T-helper 2 cell (primary cell): ENCODE data around the gene C22orf23.

Source experiments
- DNase-seq, 5 experiments: peaks; one replicate each; pipeline versions ENCODE4 v3.0.0 to v3.0.0-alpha.2; 2012 to 2022

The C22orf23 gene

GRCh38 chr22:37924386-37925065, 28.9 kb downstream of the C22orf23 start:
- no peak for DNase-seq

- DNase-seq = no peak
Observed at GRCh38 chr22:37923927-37924326, 29.5 kb downstream of the C22orf23 start.

GRCh38 chr22:37922191-37922590, 31.2 kb downstream of the C22orf23 start:
- no peak for DNase-seq

DNA sequence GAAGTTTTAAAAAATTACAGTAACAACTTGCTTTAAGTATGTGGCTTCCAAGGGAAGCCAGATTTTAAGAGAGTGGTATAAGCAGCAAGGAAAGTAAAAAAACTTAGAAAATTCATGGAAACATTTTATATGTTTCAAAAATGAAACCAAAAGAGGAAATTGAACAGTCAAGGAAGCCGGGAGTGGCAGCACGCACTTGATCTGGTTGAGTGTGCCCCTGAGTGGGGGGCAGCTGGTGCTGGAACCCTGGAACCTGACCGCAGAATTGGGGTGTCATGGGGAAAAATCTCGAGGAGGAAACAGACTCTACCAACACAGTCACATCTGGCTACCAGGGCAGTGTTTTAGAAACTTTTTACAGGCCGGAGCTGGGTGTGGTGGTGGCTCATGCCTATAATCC, 33.3 kb downstream of the C22orf23 start:
- DNase-seq = no peak

- DNase-seq = no peak
Observed at GRCh38 chr22:37918580-37919270, 34.7 kb downstream of the C22orf23 start.

DNA sequence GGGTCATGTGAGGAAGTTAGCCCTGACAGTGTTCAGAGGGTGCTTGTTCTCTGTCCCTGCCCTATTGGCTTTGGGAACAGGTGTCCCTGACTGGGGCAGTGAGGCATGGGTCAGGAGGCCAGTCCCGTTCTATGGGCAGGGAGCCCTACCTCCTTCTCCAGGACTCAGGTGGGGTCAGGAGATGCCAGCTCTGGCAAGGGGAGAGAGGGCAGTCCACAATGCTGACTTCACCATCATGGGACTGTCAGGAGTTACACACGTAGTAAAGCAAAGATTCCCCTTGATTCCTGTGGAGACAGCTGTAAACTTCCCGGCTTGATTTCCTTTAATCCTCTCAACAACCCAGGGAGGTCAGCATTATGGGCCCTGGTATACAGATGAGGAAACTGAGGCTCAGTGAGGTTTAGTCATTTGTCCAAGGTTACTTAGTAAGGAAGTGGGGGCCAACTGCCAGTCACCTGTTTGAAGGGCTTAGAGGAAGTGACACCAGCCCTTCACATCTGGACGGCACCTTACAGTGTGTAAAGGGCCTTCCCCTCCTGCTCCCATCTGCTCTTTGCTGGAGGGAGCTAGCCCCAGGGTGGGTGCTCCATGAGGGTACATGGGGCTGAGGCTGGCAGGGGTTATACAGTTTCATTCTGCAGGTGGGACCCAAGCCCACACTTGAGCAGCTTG, 35.4 kb downstream of the C22orf23 start:
- no peak for DNase-seq

GRCh38 chr22:37916311-37916710, 37.1 kb downstream of the C22orf23 start:
- DNase-seq = no peak

GRCh38 chr22:37913233-37913721, 40.1 kb downstream of the C22orf23 start:
- DNase-seq = no peak

DNA sequence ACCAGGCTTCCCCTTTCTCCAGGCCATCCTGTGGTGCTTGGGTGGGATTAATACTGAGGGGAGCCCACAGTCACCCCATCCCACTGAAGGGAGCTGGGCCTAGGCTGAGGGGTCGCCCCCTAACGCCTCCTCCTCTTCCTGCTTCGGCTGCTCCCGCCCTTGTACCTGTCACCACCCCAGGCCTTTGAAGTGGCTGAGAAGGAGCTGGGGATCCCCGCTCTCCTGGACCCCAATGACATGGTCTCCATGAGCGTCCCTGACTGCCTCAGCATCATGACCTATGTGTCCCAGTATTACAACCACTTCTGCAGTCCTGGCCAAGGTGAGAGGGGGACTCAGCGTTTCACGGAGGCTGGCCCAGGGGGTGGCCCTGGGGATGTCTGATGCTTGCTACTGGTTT, 41.2 kb downstream of the C22orf23 start:
- no peak for DNase-seq

- DNase-seq = no peak
Observed at GRCh38 chr22:37911697-37912096, 41.7 kb downstream of the C22orf23 start.

- no peak for DNase-seq
Observed at GRCh38 chr22:37910890-37911672, 42.3 kb downstream of the C22orf23 start.

GRCh38 chr22:37909766-37910165, 43.6 kb downstream of the C22orf23 start:
- DNase-seq = no peak

DNA sequence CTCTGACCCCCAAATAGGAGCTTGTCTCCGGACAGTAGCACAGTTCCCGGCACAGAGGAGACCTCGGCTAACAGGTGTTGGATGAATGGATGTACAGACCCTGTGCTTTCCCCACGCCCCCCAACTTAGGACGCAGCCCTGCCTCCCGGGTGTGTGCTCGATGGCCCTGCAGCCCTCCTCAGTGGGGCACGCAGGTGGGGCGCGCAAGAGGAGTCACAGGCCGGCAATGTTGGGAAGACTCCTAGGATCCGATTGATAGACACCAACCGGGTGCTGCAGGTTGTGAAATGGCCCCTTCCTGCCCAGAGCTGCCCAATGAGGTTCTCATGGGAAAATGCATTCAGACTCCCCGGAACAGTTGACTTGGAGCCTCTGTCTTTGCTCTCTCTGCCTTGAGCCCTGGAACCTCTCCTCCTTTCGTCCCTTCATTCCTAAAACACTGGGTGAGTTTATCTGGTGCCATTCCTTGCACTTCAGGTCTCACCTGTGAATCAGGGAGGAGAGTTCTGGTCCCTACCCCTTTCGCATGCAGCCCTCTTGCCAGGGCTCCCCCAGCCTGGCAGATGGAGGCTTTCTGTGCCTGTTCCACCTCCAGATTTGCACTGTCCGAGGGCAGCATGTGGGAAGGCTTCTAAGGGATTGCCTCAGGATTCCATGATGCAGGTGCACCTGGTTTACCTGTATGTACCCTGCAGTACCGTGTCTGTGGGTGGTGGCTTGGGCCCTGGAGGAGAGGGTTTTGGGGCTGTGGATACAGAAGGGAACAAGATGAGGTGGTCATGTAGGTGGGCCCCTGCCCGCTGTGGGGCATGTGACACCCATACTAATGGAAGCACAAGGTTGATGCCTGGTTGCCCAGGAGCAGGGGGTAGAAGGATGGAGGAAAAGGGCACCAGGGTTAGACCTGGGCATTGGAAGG, 46.1 kb downstream of the C22orf23 start:
- DNase-seq = no peak

DNA sequence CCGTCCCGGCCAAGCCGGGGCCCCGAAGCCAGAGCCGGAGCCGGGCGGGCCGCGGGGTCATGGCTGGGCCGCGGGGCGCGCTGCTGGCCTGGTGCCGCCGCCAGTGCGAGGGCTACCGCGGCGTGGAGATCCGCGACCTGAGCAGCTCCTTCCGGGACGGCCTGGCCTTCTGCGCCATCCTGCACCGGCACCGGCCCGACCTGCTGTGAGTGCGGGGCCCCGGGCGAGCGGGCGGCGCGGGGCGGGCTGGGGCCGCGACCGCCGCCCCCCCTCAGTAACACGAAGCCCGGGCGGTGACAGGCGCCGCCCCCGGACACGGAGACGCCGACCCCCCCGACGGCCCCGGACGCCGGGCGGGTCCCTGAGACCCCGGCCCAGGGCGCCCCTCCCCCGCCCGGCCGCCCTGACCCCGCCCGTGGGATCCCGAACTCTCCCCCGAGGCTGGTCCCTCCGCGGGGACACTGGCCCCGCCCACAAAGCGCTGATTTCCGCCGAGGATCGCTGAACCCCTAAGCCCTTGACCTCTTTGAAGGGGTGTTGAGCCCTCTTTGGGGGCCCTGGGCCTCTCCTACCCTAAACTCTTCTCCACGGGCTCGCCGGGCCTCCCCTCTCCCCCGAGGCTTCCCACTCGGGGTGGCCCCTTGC, 46.9 kb downstream of the C22orf23 start:
- peak in 1 of 5 experiments; percentile 34 for DNase-seq

DNA sequence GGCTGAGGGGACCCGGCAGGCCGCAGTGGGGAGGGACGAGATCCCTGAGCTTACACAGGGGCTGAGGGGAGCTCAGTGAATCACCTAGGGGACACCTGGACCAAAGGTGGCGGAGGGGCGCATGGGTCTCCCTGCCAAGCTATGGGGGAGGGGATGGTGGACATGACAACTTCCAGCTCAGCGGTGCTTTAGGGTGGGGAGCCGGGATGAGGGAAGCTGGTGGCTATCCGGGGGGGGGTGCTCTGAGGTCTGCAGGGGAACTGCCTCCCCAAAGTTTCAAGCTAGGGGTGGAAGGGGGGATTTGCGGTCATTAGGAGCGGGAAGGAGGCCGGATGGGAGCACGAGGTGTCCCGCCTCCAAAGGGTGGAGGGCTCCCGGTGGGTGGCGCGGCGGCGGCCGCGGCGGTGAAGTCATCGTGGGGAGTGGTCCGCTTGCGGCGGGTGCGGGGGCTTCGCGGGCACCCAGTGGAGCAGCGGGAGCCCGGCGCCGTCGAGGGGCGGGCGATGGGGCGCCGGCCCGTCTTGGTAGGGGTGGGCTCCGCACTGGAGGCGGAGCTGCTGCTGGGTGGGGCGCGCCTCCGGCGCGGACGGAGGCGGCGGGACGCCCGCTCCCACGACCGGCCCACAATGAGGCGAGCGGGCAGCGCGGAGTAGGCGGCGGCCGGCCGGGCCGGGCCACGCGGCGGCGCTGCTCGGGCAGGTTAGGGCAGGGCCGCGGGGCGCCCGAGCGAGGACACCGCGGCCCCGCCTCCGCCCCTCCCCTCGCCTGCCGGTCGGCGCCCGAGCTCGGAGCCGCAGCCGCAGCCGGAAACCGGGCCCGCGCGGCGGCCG, 47.7 kb downstream of the C22orf23 start, which contains the start of gene MICALL1:
TSS of gene MICALL1 (plus strand) at position 764 of the 830 bp plus-strand sequence. CDS start 126 bp downstream, outside the sequence.
- peak; percentile 38 to 78 (median 47) for DNase-seq

DNA sequence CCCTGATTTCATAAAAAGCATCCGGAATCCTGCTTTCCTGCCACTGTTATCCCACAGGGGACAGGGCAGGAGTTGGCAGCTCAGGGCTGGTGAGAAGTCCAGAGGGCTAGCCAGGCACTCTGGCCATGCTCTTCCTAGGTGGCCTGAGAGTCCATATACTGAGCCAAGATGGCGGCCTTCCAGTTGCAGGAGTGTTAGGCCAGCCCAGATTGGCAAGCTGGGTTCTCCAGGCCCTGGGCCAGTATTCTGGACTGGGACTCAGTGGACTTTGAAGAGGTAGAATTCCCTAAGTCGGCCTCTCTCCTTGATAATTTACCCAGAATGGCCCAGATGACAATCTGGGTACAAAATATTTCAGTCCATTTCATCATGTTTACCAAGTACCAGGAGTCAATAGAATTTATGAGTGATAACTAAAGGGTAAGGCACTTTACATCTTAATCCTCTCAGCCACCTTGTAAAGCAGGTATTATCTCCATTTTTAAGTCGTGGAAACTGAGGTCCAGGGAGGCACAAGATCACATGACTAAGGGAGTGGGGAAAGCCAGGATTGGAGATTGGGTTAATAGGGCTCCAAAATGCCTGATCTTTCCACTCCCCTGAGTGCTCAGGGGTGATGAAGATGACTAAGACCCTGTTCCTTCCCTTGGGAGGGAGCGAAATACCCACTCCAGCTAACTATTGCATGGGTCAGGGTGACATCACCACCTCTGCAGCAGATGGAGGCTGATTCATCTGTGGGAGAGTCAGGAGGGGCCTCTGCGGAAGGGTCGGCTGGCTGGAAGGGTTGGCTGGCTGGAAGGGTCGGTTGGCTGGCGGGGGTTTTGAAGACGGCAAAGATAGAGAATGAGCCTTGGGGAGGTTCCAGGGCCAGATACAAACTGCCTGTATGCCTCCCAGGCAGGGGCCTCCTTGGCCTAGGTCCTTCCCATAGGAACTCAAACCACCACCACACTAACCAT, 48.5 kb downstream of the C22orf23 start:
- DNase-seq = no peak

DNA sequence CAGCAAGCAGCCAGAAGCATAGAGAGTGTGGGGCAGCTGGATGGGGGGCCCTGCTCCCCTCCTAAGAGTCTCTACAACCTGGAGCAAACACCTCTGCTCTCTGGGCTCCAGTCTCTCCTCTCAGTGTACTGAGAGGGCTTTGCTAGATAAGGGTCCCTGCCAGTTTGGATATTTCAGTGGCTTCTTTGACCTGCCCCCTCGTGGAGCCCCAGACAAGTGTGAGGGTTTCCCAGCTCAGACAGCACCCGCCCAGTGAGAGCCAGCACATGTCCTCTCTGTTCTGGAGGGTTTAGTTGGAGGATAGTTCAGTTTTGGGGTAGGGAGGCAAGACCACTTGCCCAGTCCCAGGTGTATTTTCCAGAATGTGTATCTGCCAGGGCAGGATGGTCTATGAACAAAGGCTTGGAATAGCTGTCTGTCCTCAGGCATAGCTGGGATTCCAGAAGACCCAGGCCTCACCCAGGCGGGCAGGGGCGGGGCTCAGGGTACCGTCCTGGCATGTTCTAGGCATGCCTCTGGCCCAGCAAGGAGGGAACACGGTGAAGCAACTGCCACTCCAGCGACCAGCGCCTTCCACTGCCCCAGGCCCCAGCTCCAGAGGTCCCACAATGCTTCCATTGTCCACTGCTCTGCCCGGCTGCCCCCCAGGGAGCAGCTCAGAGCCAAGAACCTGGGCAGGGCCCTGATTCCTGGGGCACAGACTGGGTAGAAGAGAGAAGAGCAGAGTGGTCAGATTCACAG, 54.8 kb downstream of the C22orf23 start:
- DNase-seq = no peak

GRCh38 chr22:37897807-37898206, 55.6 kb downstream of the C22orf23 start:
- DNase-seq = no peak
